Measurements from ENCODE around the gene OTC. TPM values are rescaled to one million over a fixed set of nuclear protein-coding genes. Genes with fewer than 3 reads are reported as not detected.
A peak's percentile ranks its signal among the peaks of the same experiment; 100 is the strongest.

OTC gene
- total and polyA plus RNA-seq, 4 donors, result 0.40 to 1.7 (median 1.0) TPM

DNA sequence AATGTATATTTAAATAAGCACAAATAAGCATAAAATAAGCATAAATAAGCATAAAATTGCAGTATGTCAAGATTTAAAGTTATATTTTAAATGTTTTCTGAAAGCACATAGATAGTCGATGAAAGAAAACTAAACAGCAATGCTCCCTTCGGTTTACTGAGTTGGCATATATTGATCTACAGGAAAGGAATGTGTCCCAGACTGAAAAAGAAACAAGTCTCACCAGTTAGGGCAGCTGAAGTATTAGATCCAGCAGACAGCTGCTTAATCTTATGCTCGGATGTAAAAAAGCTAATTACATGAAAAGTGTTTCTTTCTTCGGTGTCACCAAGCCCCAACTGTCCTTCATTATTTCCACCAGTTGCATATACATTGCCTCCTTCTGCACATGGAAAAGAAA is 33.8 kb upstream of the OTC start:
- no peak for ATAC-seq (ENCODE audit: insufficient read depth, low FRiP score)

GRCh38 chrX:38320819-38321218 is 31.6 kb upstream of the OTC start:
- no peak for ATAC-seq (ENCODE audit: insufficient read depth, low FRiP score)
- peaks cover 0 to 2% (median 0%) of the 10 kb centered on the region in 4 donors for H3K9me3 ChIP-seq (ENCODE audit: control insufficient read depth in 4 of 4, insufficient read depth in 3 of 4, low read length in 3 of 4)
- H3K9ac ChIP-seq (ENCODE audit: insufficient read depth in 1 of 2, low read length in 2 of 2), result no peak overlapping the region
- no peak overlapping the region for H3K4me3 ChIP-seq
- H3K4me1 ChIP-seq (ENCODE audit: control insufficient read depth in 5 of 5, insufficient read depth in 5 of 5, low read length in 5 of 5), result no peaks in the 10 kb centered on the region
- DNase-seq, result no peak
- H3K27ac ChIP-seq (ENCODE audit: low read depth in 1 of 2, low read length in 1 of 2), result no peak overlapping the region
- 72 to 96% methylated on average over 5 of the region's 5 CpGs for WGBS, 2 donors
- TF ChIP-seq CTCF (IDR thresholded peaks at IDR 0.05; ENCODE audit: control extremely low read depth, extremely low read depth), result no peak
- peaks cover 0 to 20% (median 8%) of the 10 kb centered on the region in 3 donors for H3K27me3 ChIP-seq (ENCODE audit: control insufficient read depth in 3 of 3, insufficient read depth in 3 of 3, low read length in 2 of 3)
- no peaks in the 10 kb centered on the region for H3K36me3 ChIP-seq (ENCODE audit: control insufficient read depth in 4 of 4, insufficient read depth in 4 of 4, low read length in 4 of 4)

More for the DNA sequence above, 33.8 kb upstream of the OTC start:
- no peak for DNase-seq
- Histone ChIP-seq H3K4me1 (ENCODE audit: control insufficient read depth in 5 of 5, insufficient read depth in 5 of 5, low read length in 5 of 5) (no peaks in the 10 kb centered on the region), H3K9me3 (ENCODE audit: control insufficient read depth in 4 of 4, insufficient read depth in 3 of 4, low read length in 3 of 4) (no peaks in the 10 kb centered on the region), H3K9ac (ENCODE audit: insufficient read depth in 1 of 2, low read length in 2 of 2) (no peak overlapping the region), H3K36me3 (ENCODE audit: control insufficient read depth in 4 of 4, insufficient read depth in 4 of 4, low read length in 4 of 4) (peaks cover 0 to 1% (median 0%) of the 10 kb centered on the region in 4 donors), H3K4me3 (no peak overlapping the region), H3K27ac (ENCODE audit: low read depth in 1 of 2, low read length in 1 of 2) (no peak overlapping the region), H3K27me3 (ENCODE audit: control insufficient read depth in 3 of 3, insufficient read depth in 3 of 3, low read length in 2 of 3) (peaks cover 0 to 21% (median 6%) of the 10 kb centered on the region in 3 donors)
- no peak for TF ChIP-seq CTCF (IDR thresholded peaks at IDR 0.05; ENCODE audit: control extremely low read depth, extremely low read depth)
- 75 to 76% methylated on average over 4 of the region's 4 CpGs for WGBS, 2 donors

DNA sequence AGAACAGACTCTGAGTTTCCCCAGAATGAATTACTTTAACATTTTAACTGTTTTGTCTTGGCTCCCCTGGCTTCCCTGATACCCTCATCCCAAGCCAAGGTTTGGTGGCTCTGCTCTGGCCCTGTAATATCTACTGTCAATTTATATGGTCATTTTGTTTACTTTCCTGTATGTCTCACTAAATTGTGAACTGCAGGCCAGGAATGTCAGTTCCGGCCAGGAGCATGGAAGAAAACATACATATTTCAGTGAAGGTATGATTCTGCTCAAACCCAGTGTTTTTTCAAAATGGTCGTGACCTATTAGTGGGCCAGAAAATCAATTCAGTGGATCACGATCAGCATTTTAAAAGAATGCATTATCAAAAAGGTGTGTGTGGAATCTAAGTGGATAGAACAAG is 26.3 kb upstream of the OTC start:
- DNase-seq, result no peak
- Histone ChIP-seq H3K36me3 (ENCODE audit: control insufficient read depth in 4 of 4, insufficient read depth in 4 of 4, low read length in 4 of 4) (no peaks in the 10 kb centered on the region), H3K4me3 (no peak overlapping the region), H3K4me1 (ENCODE audit: control insufficient read depth in 5 of 5, insufficient read depth in 5 of 5, low read length in 5 of 5) (peaks cover 0 to 4% (median 0%) of the 10 kb centered on the region in 5 donors), H3K27me3 (ENCODE audit: control insufficient read depth in 3 of 3, insufficient read depth in 3 of 3, low read length in 2 of 3) (peaks cover 4 to 11% (median 7%) of the 10 kb centered on the region in 3 donors), H3K9ac (ENCODE audit: insufficient read depth in 1 of 2, low read length in 2 of 2) (peak overlapping the region in 1 of 2 donors; percentile 56), H3K27ac (ENCODE audit: low read depth in 1 of 2, low read length in 1 of 2) (peak overlapping the region in 1 of 2 donors; percentile 90), H3K9me3 (ENCODE audit: control insufficient read depth in 4 of 4, insufficient read depth in 3 of 4, low read length in 3 of 4) (peaks cover 0 to 4% (median 0%) of the 10 kb centered on the region in 4 donors)
- 68 to 76% methylated on average over 3 of the region's 3 CpGs for WGBS, 2 donors
- TF ChIP-seq CTCF (IDR thresholded peaks at IDR 0.05; ENCODE audit: control extremely low read depth, extremely low read depth), result no peak
- no peak for ATAC-seq (ENCODE audit: insufficient read depth, low FRiP score)

Measured in lung (tissue), 12 donors.